ENCODE measurements around the gene CLBA1.

The CLBA1 gene

GRCh38 chr14:104966261-104966865 is 19.2 kb upstream of the CLBA1 start:
- Histone ChIP-seq H3K27ac (ENCODE audit: low read length) (no peak overlapping the region), H3K4me1 (ENCODE audit: insufficient read depth, low read length) (peaks cover 10% of the 10 kb centered on the region; the same call in 1 of the 2 replicates), H3K27me3 (ENCODE audit: insufficient read depth, low read length) (peaks cover 36% of the 10 kb centered on the region), H3K9ac (ENCODE audit: low read depth, low read length) (no peak overlapping the region), H3K4me3 (ENCODE audit: low read length) (no peak overlapping the region), H3K9me3 (ENCODE audit: insufficient read depth, low read depth, low read length) (no peaks in the 10 kb centered on the region), H3K36me3 (ENCODE audit: insufficient read depth, low read depth, low read length) (no peaks in the 10 kb centered on the region)

GRCh38 chr14:104966981-104967385 is 18.6 kb upstream of the CLBA1 start:
- no peaks in the 10 kb centered on the region for H3K9me3 ChIP-seq (ENCODE audit: insufficient read depth, low read depth, low read length)
- H3K9ac ChIP-seq (ENCODE audit: low read depth, low read length): no peak overlapping the region
- peaks cover 10% of the 10 kb centered on the region; the same call in 1 of the 2 replicates for H3K4me1 ChIP-seq (ENCODE audit: insufficient read depth, low read length)
- H3K27me3 ChIP-seq (ENCODE audit: insufficient read depth, low read length): peaks cover 36% of the 10 kb centered on the region
- no peaks in the 10 kb centered on the region for H3K36me3 ChIP-seq (ENCODE audit: insufficient read depth, low read depth, low read length)
- H3K27ac ChIP-seq (ENCODE audit: low read length): no peak overlapping the region
- peak overlapping the region; percentile 61; the same call in 1 of the 2 replicates for H3K4me3 ChIP-seq (ENCODE audit: low read length)

- Histone ChIP-seq H3K27me3 (ENCODE audit: insufficient read depth, low read length) (peaks cover 36% of the 10 kb centered on the region), H3K36me3 (ENCODE audit: insufficient read depth, low read depth, low read length) (no peaks in the 10 kb centered on the region), H3K4me1 (ENCODE audit: insufficient read depth, low read length) (peaks cover 10% of the 10 kb centered on the region; the same call in 1 of the 2 replicates), H3K9ac (ENCODE audit: low read depth, low read length) (no peak overlapping the region; the same call in 1 of the 2 replicates), H3K4me3 (ENCODE audit: low read length) (peak overlapping the region; percentile 61), H3K27ac (ENCODE audit: low read length) (no peak overlapping the region), H3K9me3 (ENCODE audit: insufficient read depth, low read depth, low read length) (no peaks in the 10 kb centered on the region)
Measured at GRCh38 chr14:104967386-104968152, 18.0 kb upstream of the CLBA1 start.

- Histone ChIP-seq H3K9ac (ENCODE audit: low read depth, low read length) (no peak overlapping the region; the same call in 1 of the 2 replicates), H3K27ac (ENCODE audit: low read length) (no peak overlapping the region), H3K9me3 (ENCODE audit: insufficient read depth, low read depth, low read length) (no peaks in the 10 kb centered on the region), H3K4me1 (ENCODE audit: insufficient read depth, low read length) (peaks cover 10% of the 10 kb centered on the region; the same call in 1 of the 2 replicates), H3K27me3 (ENCODE audit: insufficient read depth, low read length) (peaks cover 36% of the 10 kb centered on the region), H3K4me3 (ENCODE audit: low read length) (peak overlapping the region; percentile 61; the same call in 1 of the 2 replicates), H3K36me3 (ENCODE audit: insufficient read depth, low read depth, low read length) (no peaks in the 10 kb centered on the region)
Measured at GRCh38 chr14:104968153-104968527, 17.4 kb upstream of the CLBA1 start.

- H3K4me3 ChIP-seq (ENCODE audit: low read length): peak overlapping the region; percentile 61; the same call in 1 of the 2 replicates
- no peak overlapping the region for H3K9ac ChIP-seq (ENCODE audit: low read depth, low read length)
- H3K9me3 ChIP-seq (ENCODE audit: insufficient read depth, low read depth, low read length): no peaks in the 10 kb centered on the region
- H3K4me1 ChIP-seq (ENCODE audit: insufficient read depth, low read length): peaks cover 10% of the 10 kb centered on the region; the same call in 1 of the 2 replicates
- H3K27ac ChIP-seq (ENCODE audit: low read length): no peak overlapping the region
- peaks cover 36% of the 10 kb centered on the region for H3K27me3 ChIP-seq (ENCODE audit: insufficient read depth, low read length)
- no peaks in the 10 kb centered on the region for H3K36me3 ChIP-seq (ENCODE audit: insufficient read depth, low read depth, low read length)
Measured at GRCh38 chr14:104968541-104969401, 16.8 kb upstream of the CLBA1 start.

GRCh38 chr14:104969741-104970230 is 15.8 kb upstream of the CLBA1 start:
- Histone ChIP-seq H3K9me3 (ENCODE audit: insufficient read depth, low read depth, low read length) (no peaks in the 10 kb centered on the region), H3K4me1 (ENCODE audit: insufficient read depth, low read length) (peaks cover 10% of the 10 kb centered on the region), H3K36me3 (ENCODE audit: insufficient read depth, low read depth, low read length) (no peaks in the 10 kb centered on the region), H3K9ac (ENCODE audit: low read depth, low read length) (no peak overlapping the region), H3K4me3 (ENCODE audit: low read length) (no peak overlapping the region), H3K27me3 (ENCODE audit: insufficient read depth, low read length) (peaks cover 36% of the 10 kb centered on the region), H3K27ac (ENCODE audit: low read length) (no peak overlapping the region)

GRCh38 chr14:104970231-104971068 is 15.1 kb upstream of the CLBA1 start:
- H3K9me3 ChIP-seq (ENCODE audit: insufficient read depth, low read depth, low read length): no peaks in the 10 kb centered on the region
- H3K9ac ChIP-seq (ENCODE audit: low read depth, low read length): no peak overlapping the region
- no peak overlapping the region for H3K27ac ChIP-seq (ENCODE audit: low read length)
- H3K36me3 ChIP-seq (ENCODE audit: insufficient read depth, low read depth, low read length): no peaks in the 10 kb centered on the region
- no peak overlapping the region for H3K4me3 ChIP-seq (ENCODE audit: low read length)
- H3K4me1 ChIP-seq (ENCODE audit: insufficient read depth, low read length): peaks cover 10% of the 10 kb centered on the region
- peaks cover 36% of the 10 kb centered on the region for H3K27me3 ChIP-seq (ENCODE audit: insufficient read depth, low read length)

GRCh38 chr14:104971447-104972240 is 13.9 kb upstream of the CLBA1 start:
- peaks cover 10% of the 10 kb centered on the region for H3K4me1 ChIP-seq (ENCODE audit: insufficient read depth, low read length)
- H3K9me3 ChIP-seq (ENCODE audit: insufficient read depth, low read depth, low read length): no peaks in the 10 kb centered on the region
- peaks cover 34% of the 10 kb centered on the region for H3K27me3 ChIP-seq (ENCODE audit: insufficient read depth, low read length)
- H3K27ac ChIP-seq (ENCODE audit: low read length): no peak overlapping the region
- H3K9ac ChIP-seq (ENCODE audit: low read depth, low read length): no peak overlapping the region
- no peaks in the 10 kb centered on the region for H3K36me3 ChIP-seq (ENCODE audit: insufficient read depth, low read depth, low read length)
- H3K4me3 ChIP-seq (ENCODE audit: low read length): no peak overlapping the region

- no peak overlapping the region for H3K27ac ChIP-seq (ENCODE audit: low read length)
- peaks cover 7% of the 10 kb centered on the region for H3K4me1 ChIP-seq (ENCODE audit: insufficient read depth, low read length)
- no peak overlapping the region for H3K4me3 ChIP-seq (ENCODE audit: low read length)
- no peaks in the 10 kb centered on the region for H3K9me3 ChIP-seq (ENCODE audit: insufficient read depth, low read depth, low read length)
- peaks cover 34% of the 10 kb centered on the region for H3K27me3 ChIP-seq (ENCODE audit: insufficient read depth, low read length)
- H3K36me3 ChIP-seq (ENCODE audit: insufficient read depth, low read depth, low read length): no peaks in the 10 kb centered on the region
- H3K9ac ChIP-seq (ENCODE audit: low read depth, low read length): no peak overlapping the region
Measured at GRCh38 chr14:104972301-104973134, 13.1 kb upstream of the CLBA1 start.

GRCh38 chr14:104973135-104973384 is 12.5 kb upstream of the CLBA1 start:
- H3K9me3 ChIP-seq (ENCODE audit: insufficient read depth, low read depth, low read length): no peaks in the 10 kb centered on the region
- no peak overlapping the region for H3K27ac ChIP-seq (ENCODE audit: low read length)
- no peak overlapping the region for H3K9ac ChIP-seq (ENCODE audit: low read depth, low read length)
- H3K36me3 ChIP-seq (ENCODE audit: insufficient read depth, low read depth, low read length): no peaks in the 10 kb centered on the region
- H3K4me1 ChIP-seq (ENCODE audit: insufficient read depth, low read length): peaks cover 4% of the 10 kb centered on the region
- H3K27me3 ChIP-seq (ENCODE audit: insufficient read depth, low read length): peaks cover 34% of the 10 kb centered on the region
- H3K4me3 ChIP-seq (ENCODE audit: low read length): no peak overlapping the region

Measured in iPS-20b (cell line).